Large intestine (tissue), 3 donors: Measurements from ENCODE around the gene TAB3. TPM values are rescaled to one million over a fixed set of nuclear protein-coding genes. Genes with fewer than 3 reads are reported as not detected.
"Not testable (repeated sequence)": the region's sequence is repeated elsewhere in the genome, so short reads cannot be mapped to it uniquely, and the experiment has no call there.

ENCODE experiments used
- DNase-seq, 2 donors: peaks; one replicate each; pipeline versions ENCODE4 v3.0.0 to v3.0.0-alpha.2; 2013
- H3K27ac ChIP-seq: one replicate; pipeline ENCODE4 v1.5.1; 2013; ENCODE audit warnings: low read length
- H3K27me3 ChIP-seq: 2 replicates; pipeline ENCODE4 v1.6.1; 2013; ENCODE audit warnings: low read length; ENCODE audit not compliant: control insufficient read depth, insufficient read depth
- H3K36me3 ChIP-seq: 2 replicates; pipeline ENCODE4 v1.6.1; 2013; ENCODE audit warnings: low read length; ENCODE audit not compliant: control insufficient read depth, insufficient read depth
- H3K4me1 ChIP-seq: one replicate; pipeline ENCODE4 v1.6.1; 2013; ENCODE audit warnings: low read length; ENCODE audit not compliant: control insufficient read depth, insufficient read depth
- H3K4me3 ChIP-seq: one replicate; pipeline ENCODE4 v1.5.1; 2013; ENCODE audit warnings: low read length
- H3K9me3 ChIP-seq: one replicate; pipeline ENCODE4 v1.6.1; 2013; ENCODE audit warnings: mild to moderate bottlenecking, low read depth, low read length, moderate library complexity; ENCODE audit not compliant: control insufficient read depth
- WGBS: methylation state at CpG from one replicate; pipeline ENCODE4 v1.1.5; 2013; ENCODE audit warnings: low lambda C conversion rate; ENCODE audit not compliant: insufficient coverage; 5-methylcytosine and 5-hydroxymethylcytosine counted together
- polyA plus RNA-seq: library from polyadenylated mRNA; unstranded; fragments of 120-200 nt; gene quantifications from one replicate; pipeline ENCODE4 v1.2.1, GENCODE V29; 2013

TAB3 gene
- polyA plus RNA-seq, 1 donor: 45.2 TPM

- H3K4me3 ChIP-seq: no peak overlapping the region
- no CpG with 5 or more reads among the region's 3 CpGs for WGBS
- no peak overlapping the region for H3K27ac ChIP-seq
- no peaks in the 10 kb centered on the region for H3K36me3 ChIP-seq
- no peak for DNase-seq
- H3K4me1 ChIP-seq: no peaks in the 10 kb centered on the region
- H3K27me3 ChIP-seq: no peaks in the 10 kb centered on the region
- H3K9me3 ChIP-seq: no peaks in the 10 kb centered on the region
Measured at GRCh38 chrX:30798810-30799209, 90.2 kb downstream of the TAB3 start.

- not testable (repeated sequence) for H3K4me3 ChIP-seq, H3K27ac ChIP-seq, H3K27me3 ChIP-seq, H3K4me1 ChIP-seq, DNase-seq, H3K9me3 ChIP-seq, H3K36me3 ChIP-seq
- WGBS: no CpG with 5 or more reads among the region's 1 CpG
Measured at GRCh38 chrX:30797301-30797700, 91.8 kb downstream of the TAB3 start.

- Histone ChIP-seq H3K27ac (no peak overlapping the region), H3K9me3 (no peaks in the 10 kb centered on the region), H3K4me1 (no peaks in the 10 kb centered on the region), H3K27me3 (no peaks in the 10 kb centered on the region), H3K36me3 (no peaks in the 10 kb centered on the region), H3K4me3 (no peak overlapping the region)
- no CpG with 5 or more reads among the region's 6 CpGs for WGBS
- no peak for DNase-seq
Measured at GRCh38 chrX:30795981-30796958, 92.8 kb downstream of the TAB3 start.

GRCh38 chrX:30794497-30794896 lies 94.6 kb downstream of the TAB3 start:
- no peak overlapping the region for H3K4me3 ChIP-seq

GRCh38 chrX:30793767-30794103 lies 95.3 kb downstream of the TAB3 start:
- no peak for DNase-seq
- H3K36me3 ChIP-seq: no peaks in the 10 kb centered on the region
- H3K27ac ChIP-seq: no peak overlapping the region
- H3K9me3 ChIP-seq: no peaks in the 10 kb centered on the region
- no peaks in the 10 kb centered on the region for H3K27me3 ChIP-seq
- no CpG with 5 or more reads among the region's 1 CpG for WGBS
- H3K4me3 ChIP-seq: no peak overlapping the region
- no peaks in the 10 kb centered on the region for H3K4me1 ChIP-seq

More at GRCh38 chrX:30794497-30794896, 94.6 kb downstream of the TAB3 start:
- no peaks in the 10 kb centered on the region for H3K27me3 ChIP-seq
- H3K36me3 ChIP-seq: no peaks in the 10 kb centered on the region
- 100% methylated on average over 1 of the region's 2 CpGs for WGBS
- no peak for DNase-seq
- H3K9me3 ChIP-seq: no peaks in the 10 kb centered on the region
- H3K27ac ChIP-seq: no peak overlapping the region
- H3K4me1 ChIP-seq: no peaks in the 10 kb centered on the region

- H3K27ac ChIP-seq: no peak overlapping the region
- no peak for DNase-seq
- no CpG with 5 or more reads among the region's 3 CpGs for WGBS
- no peaks in the 10 kb centered on the region for H3K27me3 ChIP-seq
- no peak overlapping the region for H3K4me3 ChIP-seq
- H3K4me1 ChIP-seq: no peaks in the 10 kb centered on the region
- no peaks in the 10 kb centered on the region for H3K36me3 ChIP-seq
- no peaks in the 10 kb centered on the region for H3K9me3 ChIP-seq
Measured at GRCh38 chrX:30793075-30793766, 95.8 kb downstream of the TAB3 start.

GRCh38 chrX:30791296-30792278 lies 97.5 kb downstream of the TAB3 start:
- no peak overlapping the region for H3K27ac ChIP-seq
- DNase-seq: no peak
- no peaks in the 10 kb centered on the region for H3K27me3 ChIP-seq
- H3K36me3 ChIP-seq: no peaks in the 10 kb centered on the region
- H3K9me3 ChIP-seq: no peaks in the 10 kb centered on the region
- H3K4me1 ChIP-seq: no peaks in the 10 kb centered on the region
- 100% methylated on average over 2 of the region's 8 CpGs for WGBS
- no peak overlapping the region for H3K4me3 ChIP-seq

GRCh38 chrX:30787012-30787411 lies 102.0 kb downstream of the TAB3 start:
- Histone ChIP-seq H3K36me3 (no peaks in the 10 kb centered on the region), H3K4me3 (no peak overlapping the region), H3K27ac (no peak overlapping the region), H3K4me1 (no peaks in the 10 kb centered on the region), H3K27me3 (no peaks in the 10 kb centered on the region), H3K9me3 (no peaks in the 10 kb centered on the region)
- DNase-seq: no peak
- no CpG with 5 or more reads among the region's 9 CpGs for WGBS

GRCh38 chrX:30786374-30786773 lies 102.7 kb downstream of the TAB3 start:
- no peaks in the 10 kb centered on the region for H3K9me3 ChIP-seq
- DNase-seq: no peak
- H3K36me3 ChIP-seq: no peaks in the 10 kb centered on the region
- H3K27me3 ChIP-seq: no peaks in the 10 kb centered on the region
- H3K4me1 ChIP-seq: no peaks in the 10 kb centered on the region
- no peak overlapping the region for H3K27ac ChIP-seq
- no peak overlapping the region for H3K4me3 ChIP-seq
